GM10248 (cell line): ENCODE data around the gene PRRT1B.

ENCODE experiments used
- CTCF ChIA-PET: fragments of 300-600 bp; sonication (Branson Sonifier 250); formaldehyde crosslinking; extraction: SDS; loops from one replicate; lab custom pipeline; 2021; ENCODE audit warnings: antibody characterized with exemption; lab: Yijun Ruan, JAX
- POLR2A ChIA-PET: fragments of 350-650 bp; sonication (Branson Sonifier 250); formaldehyde crosslinking; extraction: SDS; loops from one replicate; lab custom pipeline; 2020; ENCODE audit warnings: antibody characterized with exemption; lab: Yijun Ruan, JAX
- DNase-seq: peaks from one replicate; pipeline ENCODE4 v3.0.0; 2012; ENCODE audit errors: extremely low spot score
- CTCF ChIP-seq: IDR thresholded peaks from 2 replicates; pipeline ENCODE4 v1.5.1; 2012; ENCODE audit warnings: mild to moderate bottlenecking, low read depth; ENCODE audit errors: extremely low read depth, missing control alignments, control extremely low read depth

Gene PRRT1B

GRCh38 chr9:131597246-131597645 is 51.9 kb downstream of the PRRT1B start:
- CTCF ChIA-PET: interaction anchor here (0.9 to 1.8 kb wide), 2 partner anchors 142 to 143 kb away, joined by 3 to 7 read pairs; no protein-coding TSS in a partner anchor
- POLR2A ChIA-PET: no interaction called here
- DNase-seq: no peak
- no peak for TF ChIP-seq CTCF

- no peak for TF ChIP-seq CTCF
- ChIA-PET CTCF (interaction anchor here (0.9 to 1.8 kb wide), 3 partner anchors 20 to 142 kb away, joined by 3 to 7 read pairs (median 5); no protein-coding TSS in a partner anchor), POLR2A (no interaction called here)
- no peak for DNase-seq
Measured at GRCh38 chr9:131598121-131598520, 52.8 kb downstream of the PRRT1B start.

- POLR2A ChIA-PET: interaction anchor here (1.0 kb wide), 1 partner anchor 21 kb away, joined by 9 read pairs; no protein-coding TSS in a partner anchor
- CTCF ChIA-PET: interaction anchor here (0.8 to 8.7 kb wide), 6 partner anchors 9 to 143 kb away, joined by 3 to 43 read pairs (median 4); no protein-coding TSS in a partner anchor
- no peak for DNase-seq
- no peak for TF ChIP-seq CTCF
Measured at GRCh38 chr9:131601683-131602181, 56.4 kb downstream of the PRRT1B start.

- POLR2A ChIA-PET: interaction anchor here (0.6 kb wide), 1 partner anchor 26 kb away, joined by 3 read pairs; no protein-coding TSS in a partner anchor
- TF ChIP-seq CTCF: no peak
- no peak for DNase-seq
- CTCF ChIA-PET: interaction anchor here (1.7 to 8.7 kb wide), 2 partner anchors 12 to 19 kb away, joined by 5 to 43 read pairs; no protein-coding TSS in a partner anchor
Measured at GRCh38 chr9:131603199-131603598, 57.9 kb downstream of the PRRT1B start.

GRCh38 chr9:131603711-131604439 is 58.6 kb downstream of the PRRT1B start:
- CTCF ChIA-PET: interaction anchor here (1.4 to 8.7 kb wide), 3 partner anchors 12 to 254 kb away, joined by 3 to 43 read pairs (median 5); no protein-coding TSS in a partner anchor
- POLR2A ChIA-PET: interaction anchor here (0.5 to 0.6 kb wide), 2 partner anchors 26 to 28 kb away, joined by 3 read pairs; no protein-coding TSS in a partner anchor
- DNase-seq: no peak
- TF ChIP-seq CTCF: no peak

GRCh38 chr9:131605770-131606590 is 60.7 kb downstream of the PRRT1B start:
- CTCF ChIA-PET: interaction anchor here (1.1 to 8.7 kb wide), 8 partner anchors 14 to 453 kb away, joined by 3 to 43 read pairs (median 4); no protein-coding TSS in a partner anchor
- no peak for TF ChIP-seq CTCF
- DNase-seq: no peak
- POLR2A ChIA-PET: no interaction called here
